Occipital lobe (tissue), 2 donors: ENCODE data around the gene ANKZF1. TPM values are rescaled to one million over a fixed set of nuclear protein-coding genes. Genes with fewer than 3 reads are reported as not detected.
A peak's percentile ranks its signal among the peaks of the same experiment; 100 is the strongest.
"Not testable (repeated sequence)": the region's sequence is repeated elsewhere in the genome, so short reads cannot be mapped to it uniquely, and the experiment has no call there.

ENCODE experiments used
- DNase-seq: peaks from one replicate; lab custom pipeline; 2025; lab: John Stamatoyannopoulos, UW
- total RNA-seq: library from RNA; depleted of rRNA; stranded (reverse); fragments of >200 nt; gene quantifications from one replicate; pipeline ENCODE4 v1.2.3, GENCODE V29; 2014

ANKZF1 gene
- total RNA-seq, 1 donor from 2014 or later = 40.4 TPM

DNA sequence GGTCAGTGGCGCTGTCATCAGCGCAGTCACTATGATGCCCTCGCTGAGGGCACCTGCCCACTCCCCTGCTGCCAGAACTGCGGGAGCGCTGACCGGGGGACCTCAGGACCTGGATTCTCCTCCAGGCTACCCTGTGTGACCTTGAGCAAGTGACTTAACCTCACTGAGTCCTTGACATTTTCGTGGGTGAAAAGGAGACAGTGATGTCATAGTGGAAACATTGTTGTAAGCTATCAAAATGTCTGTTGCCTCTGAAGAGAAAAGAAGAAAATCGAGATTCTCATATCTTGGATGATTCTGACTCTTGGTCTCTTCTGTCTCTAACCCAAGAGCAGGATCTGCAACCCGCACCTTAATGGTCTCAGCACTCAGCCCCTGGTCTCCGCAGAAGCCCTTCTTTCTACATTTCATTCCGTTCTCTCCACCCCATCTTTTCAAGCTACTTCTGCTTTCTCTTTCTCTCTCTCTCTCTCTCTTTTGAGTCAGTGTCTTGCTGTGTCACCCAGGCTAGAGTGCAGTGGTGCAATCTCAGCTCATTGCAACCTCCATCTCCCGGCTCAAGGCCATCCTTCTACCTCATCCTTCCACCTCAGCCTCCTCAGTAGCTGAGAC lies 25.1 kb downstream of the ANKZF1 start:
- DNase-seq = no peak

DNA sequence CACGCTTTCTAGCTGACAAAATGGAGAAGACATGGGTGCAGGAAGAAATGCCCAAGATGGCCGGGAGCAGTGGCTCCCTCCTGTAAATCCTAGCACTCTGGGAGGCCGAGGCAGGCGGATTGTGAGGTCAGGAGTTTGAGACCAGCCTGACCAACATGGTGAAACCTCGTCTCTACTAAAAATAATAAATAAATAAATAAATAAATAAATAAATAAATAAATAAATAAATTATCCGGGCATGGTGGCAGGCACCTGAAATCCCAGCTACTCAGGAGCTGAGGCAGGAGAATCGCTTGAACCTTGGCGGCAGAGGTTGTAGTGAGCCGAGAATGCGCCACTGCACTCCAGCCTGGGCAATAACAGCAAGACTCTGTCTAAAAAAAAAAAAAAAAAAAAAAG lies 29.3 kb downstream of the ANKZF1 start:
- DNase-seq = not testable (repeated sequence)

DNA sequence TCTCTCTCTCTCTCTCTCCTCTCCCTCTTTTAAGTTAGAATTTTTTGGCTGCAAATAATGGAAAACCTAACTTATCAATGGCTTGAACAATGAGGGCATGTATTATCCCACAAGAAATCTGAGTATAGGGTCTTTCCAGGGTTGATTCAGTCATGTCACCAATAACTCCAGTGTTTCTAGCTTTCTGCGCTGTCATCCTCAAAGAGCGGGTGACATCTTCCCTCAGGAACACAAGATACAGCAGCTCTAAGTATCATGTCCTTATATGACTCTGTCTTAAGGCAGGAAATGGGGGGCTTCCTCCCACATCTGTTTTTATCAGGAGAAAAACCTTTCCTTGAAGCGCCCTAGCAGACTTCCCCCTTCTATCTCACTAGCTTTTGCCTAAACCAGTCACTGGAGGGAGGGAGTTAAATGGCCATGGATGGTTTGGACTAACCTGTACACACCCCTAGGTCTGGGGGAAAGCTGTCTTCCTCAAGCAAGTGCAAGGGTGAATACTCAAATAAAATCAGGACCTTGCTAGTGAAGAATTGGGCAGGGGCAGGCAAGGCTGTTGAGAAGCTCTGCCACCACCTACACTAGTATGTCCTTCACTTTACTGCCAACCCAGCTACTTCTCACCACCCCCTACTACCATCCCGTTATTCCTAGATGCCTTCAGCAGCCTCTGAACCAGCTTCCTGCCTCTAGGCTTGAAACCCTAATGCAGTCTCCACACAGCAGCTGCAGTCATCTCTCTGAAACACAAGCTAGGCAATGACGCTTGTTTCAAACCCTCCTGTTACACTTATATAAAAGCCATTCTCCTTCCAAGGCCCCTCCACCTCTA lies 31.6 kb downstream of the ANKZF1 start:
- no peak for DNase-seq

DNA sequence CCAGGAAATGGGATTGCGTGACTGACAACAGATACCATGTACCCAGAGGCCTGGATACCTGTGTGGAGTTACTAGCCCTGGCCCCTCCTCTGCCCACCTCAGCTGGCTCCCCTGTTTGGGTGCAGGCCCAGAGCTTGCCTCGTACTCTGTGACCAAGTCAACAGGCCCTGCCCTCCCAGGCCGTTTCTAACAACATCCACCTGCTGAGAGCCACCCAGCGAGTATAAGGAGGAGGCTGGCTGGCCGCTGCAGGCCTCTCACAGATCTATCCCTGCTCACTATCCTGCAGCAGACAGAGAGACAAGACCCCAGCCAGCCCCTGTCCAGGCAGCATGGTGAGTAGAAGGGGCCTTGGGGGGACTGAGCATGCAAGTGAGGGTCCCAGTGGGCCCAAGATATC lies 36.6 kb downstream of the ANKZF1 start:
- no peak for DNase-seq

DNA sequence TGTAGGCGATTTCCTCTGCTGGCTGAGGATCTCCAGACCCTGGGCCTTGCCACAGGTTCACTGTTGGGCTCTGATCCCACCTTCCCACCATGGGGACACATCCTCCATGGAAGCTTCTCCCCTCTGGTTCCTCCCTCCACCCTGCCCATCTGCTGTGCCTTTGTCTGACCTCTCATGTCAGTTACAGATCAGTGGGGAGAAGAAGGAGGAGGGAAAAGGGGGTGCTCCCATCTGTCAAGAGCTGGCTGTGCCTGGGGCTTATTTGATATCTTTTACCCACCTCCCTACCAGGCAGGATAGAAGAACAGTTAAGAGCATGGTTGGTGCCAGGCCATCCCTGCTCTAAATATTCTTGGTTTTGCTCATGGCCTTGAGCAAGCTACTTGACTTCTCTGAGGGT lies 37.3 kb downstream of the ANKZF1 start:
- no peak for DNase-seq

DNA sequence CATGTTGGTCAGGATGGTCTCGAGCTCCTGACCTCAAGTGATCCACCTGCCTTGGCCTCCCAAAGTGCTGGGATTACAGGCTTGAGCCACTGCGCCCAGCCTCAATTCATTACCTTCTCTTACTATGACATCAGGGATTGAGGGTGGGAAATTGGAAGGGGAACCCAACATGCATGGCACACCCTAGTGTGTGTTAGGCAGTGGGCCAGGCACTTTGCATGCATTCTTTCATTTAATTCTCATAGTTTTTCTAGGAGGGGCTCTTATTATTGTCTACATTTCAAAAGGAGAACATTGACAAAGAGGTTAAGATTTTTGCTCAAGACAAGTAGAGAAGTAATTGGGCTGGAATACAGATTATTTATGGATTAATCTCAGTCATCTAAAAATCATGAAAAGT lies 38.7 kb downstream of the ANKZF1 start:
- DNase-seq = no peak

DNA sequence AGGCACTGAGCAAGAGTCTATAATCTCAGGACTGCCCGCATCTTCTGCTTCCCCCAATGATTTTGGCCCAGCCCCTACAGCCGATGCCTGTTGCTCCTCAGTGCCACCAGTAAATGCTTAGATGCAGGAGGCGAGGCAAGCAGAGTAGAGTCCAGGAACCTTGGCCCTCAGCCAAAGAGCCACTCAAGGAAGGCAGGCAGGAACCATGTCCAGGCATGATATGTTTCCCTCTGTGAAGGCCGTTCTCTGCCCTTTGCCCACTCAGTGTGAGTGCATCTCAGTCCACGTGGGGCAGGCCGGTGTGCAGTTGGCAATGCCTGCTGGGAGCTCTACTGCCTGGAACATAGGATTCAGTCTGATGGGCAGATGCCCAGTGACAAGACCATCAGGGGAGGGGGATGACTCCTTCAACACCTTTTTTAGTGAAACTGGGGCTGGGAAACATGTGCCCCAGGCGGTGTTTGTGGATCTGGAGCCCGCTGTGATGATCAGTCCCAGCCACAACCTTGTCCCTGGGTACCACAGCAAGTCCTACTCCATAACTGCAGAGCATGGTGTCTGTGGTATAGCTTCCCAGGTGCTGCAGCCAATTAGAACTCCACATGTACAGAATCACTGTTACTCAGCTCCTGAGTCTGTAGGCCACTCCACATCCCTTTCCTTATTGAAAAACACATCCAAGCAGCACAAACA lies 39.9 kb downstream of the ANKZF1 start:
- no peak for DNase-seq

DNA sequence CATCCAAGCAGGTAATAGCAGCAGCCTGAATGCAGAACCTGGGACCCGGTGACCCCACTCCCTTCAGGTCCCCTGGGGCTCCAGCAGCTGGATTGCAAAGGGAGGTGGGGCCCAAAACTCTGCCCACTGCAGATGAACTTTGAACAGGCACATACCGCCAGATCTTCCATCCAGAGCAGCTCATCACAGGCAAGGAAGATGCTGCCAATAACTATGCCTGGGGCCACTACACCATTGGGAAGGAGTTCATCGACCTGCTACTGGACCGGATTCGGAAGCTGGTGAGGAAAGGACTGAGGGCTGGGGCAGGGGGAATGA lies 40.4 kb downstream of the ANKZF1 start:
- no peak for DNase-seq

DNA sequence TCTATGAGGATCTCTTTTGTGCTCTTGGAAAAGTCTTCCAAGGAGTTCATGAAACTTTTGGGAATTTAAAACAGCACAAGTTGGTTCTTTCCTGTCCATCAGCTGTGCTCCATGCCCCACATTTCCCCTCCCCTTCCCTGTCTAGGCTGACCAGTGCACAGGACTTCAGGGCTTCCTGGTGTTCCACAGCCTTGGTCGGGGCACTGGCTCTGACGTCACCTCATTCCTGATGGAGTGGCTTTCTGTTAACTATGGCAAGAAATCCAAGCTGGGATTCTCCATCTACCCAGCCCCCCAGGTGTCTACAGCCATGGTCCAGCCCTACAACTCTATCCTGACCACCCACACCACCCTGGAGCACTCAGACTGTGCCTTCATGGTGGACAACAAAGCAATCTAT lies 41.4 kb downstream of the ANKZF1 start:
- DNase-seq = no peak

DNA sequence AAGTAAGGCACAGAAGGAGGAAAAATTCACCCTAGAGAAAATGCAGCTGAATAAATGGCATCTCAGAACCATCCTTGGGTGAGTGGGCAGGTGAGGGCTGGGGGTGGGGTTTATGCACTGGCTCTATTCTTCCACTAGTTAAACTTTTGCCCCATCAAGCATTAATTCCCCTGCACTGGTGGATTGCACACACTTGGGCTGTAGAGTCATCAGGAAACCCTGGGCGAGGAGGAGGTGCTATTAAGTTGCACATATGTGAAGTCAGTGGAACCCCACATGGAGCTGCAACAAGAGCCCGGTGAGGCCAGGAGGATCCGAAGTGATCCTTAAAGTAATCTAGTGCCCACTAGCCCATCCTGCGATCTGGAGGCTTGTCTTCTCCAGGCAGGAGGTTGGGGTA lies 42.8 kb downstream of the ANKZF1 start:
- no peak for DNase-seq

DNA sequence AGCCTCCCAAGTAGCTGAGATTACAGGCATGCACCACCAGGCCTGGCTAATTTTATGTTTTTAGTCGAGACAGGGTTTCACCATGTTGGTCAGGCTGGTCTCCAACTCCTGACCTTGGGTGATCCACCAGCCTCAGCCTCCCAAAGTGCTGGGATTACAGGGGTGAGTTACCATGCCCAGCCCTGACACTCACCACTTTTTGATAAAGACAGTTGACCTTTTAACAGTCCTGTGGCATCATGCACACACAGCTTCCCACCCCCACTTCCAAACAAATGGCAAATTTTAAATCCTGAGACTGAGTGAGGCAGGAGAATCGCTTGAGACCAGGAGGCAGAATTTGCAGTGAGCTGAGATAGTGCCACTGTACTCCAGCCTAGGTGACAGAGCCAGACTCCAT lies 43.4 kb downstream of the ANKZF1 start:
- no peak for DNase-seq

DNA sequence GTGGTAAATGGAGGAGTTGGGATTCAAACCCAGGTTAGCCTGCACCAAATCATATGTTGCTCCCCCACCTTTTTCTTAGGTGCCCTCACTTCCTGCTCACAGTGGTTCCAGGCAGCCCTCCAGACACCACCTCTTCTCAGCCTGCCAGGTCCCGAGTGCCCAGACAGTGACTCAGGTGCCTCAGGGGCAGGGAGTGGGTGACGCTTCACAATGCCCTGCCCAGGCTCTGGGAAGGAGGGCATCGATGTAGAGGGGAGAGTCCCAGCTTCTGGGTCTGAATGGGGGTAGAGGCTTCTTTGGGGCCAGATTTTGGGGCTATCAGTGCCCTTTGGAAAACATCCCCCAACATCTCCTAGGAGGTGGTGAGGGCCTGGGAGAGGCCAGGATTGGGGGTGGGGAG lies 44.3 kb downstream of the ANKZF1 start:
- DNase-seq = no peak

DNA sequence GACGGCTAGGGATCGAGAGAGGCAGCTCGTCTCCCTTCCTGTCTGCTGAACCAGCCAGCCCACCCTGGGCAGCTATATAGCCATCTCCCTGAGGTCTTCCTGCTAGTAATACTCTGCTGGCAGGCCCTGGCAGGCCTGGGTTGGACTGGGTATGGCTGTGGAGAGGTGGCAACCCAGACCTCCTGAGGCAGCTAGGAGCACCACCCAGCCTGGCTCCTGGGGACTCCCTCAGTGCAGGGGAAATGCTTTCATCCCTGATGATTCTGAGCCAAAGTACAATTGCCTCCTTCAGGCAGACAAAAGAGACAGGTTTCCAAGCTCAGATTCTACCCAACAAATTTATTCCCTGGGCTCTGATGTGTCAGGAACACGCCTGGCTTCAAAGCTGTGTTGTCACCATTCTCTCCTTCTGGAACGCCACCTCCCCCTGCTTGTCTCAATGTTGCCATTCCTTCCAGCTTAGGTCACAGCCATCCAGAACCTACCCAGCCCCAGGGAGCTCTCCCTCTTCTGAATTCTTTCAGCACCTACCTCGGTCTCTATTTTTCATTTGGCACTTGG lies 44.8 kb downstream of the ANKZF1 start:
- no peak for DNase-seq

DNA sequence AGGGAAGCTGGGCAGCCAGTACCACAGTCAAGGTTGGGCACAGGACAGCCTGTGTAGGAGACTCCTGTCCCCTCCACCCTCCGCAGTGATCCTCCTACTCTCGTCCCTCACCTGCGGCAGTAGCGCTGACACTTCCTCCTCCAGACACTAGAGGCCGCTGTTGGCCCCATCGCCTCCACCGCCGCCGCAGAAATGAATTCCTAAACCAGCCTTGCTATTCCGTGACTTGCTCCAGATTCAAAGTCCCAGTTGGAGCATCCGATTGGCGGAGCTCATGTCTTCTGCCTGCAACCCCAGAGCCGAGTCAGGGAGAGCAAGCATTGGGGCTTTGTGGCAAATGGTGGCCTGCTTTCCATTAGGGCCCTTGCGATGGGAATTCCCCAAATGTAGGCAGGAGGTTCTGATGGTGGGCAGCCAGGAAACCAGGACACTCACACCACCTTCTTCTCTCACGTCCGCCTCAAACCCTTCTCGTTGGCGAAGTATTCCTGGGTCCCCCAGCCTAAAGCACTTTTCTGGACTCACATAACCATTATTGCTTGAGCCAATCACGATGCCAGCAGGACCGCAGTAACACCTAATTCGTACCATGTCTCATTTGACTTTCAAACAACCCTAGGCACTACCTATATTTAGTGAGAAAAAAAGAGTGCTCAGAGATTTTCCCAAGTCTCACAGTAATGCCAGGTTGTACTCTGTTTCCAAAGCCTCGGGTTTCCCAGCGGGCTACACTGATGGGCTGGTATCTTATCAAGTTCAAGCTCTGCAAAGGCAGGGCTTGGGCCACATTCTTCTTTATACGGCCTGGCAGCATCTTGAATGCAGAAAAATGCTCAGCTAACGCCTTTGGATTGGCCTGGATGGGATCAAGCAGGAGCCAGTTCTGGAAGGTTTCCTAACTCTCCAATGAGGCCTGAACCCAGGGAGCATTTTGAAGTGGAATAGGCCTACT lies 48.4 kb downstream of the ANKZF1 start:
- peak; percentile 83 for DNase-seq

DNA sequence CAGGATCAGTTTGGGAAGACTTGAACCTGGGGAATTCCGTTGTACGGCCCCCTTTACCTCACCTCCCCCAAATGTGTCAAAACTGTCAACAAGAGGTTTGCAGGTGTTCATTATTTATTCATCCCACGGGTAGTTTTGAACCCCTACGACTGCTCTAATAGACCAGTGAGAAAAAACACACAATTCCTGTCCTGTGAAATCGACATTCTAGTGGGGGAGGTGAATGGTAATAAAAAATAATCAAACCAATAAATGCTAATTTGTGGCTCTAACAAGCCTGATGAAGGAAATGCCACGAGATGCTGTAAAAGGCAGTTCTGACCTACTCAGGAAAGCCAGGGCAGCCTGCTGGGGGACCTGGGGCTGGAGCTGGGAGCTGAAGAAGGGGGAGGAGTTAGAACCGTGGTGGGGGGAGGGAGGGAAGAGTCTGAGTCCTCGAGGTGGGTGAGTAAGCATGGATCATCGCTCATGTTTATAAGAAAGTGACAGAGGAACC lies 49.1 kb downstream of the ANKZF1 start:
- no peak for DNase-seq

DNA sequence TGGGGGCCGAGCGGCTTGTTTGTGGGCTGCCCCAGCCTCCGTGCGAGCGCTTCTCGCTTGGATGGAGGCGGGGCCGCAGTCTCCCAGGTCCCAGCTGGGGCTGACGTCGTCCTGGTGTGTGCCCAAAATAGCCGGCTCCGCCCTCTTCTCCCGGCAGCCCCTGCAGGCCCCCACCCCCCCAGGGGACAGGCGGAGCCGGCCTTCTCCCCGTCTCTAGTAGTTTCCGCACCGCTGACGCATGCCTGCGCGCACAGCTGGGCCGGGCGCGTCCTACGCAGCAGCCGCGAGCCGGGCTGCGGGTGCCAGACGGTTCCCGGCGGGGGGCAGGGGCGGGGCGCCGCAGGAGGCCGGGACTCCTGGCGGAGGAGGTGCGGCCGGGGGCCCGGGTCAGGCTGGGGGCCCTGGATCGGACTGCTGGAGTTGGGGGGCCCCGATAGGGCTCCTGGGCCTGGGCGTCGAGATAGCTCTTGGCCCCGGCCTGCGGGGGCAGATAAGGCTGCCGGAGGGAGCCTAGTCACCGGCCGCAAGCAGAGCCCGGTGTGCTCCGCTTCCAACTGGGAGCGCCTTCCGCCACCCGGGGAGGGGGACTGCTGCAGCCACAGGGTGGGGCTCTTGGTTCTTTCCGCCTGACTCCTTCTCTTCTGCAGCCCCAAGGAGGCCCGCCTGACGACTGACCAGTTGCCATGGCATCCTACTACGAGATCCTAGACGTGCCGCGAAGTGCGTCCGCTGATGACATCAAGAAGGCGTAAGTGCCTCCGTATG lies 49.7 kb downstream of the ANKZF1 start, which contains the start of gene DNAJB2:
TSS of gene DNAJB2 (plus strand) at position 216 of the 765 bp plus-strand sequence. CDS start at position 684, 468 bp downstream.
- peak; percentile 99 for DNase-seq

DNA sequence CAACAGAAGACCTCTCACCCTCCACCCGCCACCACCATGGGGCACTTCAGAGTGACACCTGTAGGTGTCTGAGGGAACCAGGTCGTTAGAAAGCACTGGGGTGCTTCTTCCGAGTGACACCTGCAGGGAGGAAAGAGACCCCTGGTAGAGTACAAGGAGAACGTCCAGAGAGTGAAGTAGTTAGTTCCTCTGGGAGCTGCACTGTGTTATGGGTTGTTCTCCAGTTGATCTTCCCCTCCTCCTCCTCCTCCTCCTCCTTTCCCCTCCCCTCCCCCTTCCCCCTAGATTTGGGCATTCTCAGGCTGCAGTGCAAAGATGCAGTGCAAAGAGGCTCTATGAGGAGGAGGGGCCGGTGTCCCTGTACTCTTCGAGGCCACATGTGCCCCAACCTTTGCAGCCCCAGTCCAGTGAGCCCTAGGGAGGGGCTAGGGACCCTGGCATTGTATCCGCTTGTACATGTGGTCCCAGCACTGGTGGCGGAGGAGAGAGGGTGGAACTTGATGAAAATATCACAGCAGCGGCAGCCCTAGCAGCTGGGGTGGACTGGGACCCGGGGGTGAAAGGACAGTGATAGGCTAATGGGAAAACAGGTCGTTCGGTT lies 50.4 kb downstream of the ANKZF1 start:
- DNase-seq = no peak

DNA sequence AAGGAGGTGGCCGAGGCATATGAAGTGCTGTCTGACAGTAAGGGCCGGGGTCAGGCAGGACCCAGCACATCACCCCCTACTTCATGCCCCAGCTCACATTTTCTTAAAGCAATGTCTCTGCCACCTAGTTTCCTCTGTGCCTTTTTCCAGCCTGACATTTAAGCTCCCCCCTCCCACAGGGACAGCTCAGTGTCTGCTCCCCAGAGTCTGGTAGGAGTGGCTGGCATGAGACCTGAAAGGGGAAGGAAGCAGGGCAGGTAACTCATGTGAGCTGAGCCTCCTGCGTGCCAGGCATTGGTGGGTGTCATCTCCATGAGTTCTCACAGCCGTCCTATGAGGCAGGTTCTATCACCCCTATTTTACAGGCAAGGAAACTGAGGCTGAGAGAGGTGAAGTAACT lies 51.0 kb downstream of the ANKZF1 start:
- no peak for DNase-seq

DNA sequence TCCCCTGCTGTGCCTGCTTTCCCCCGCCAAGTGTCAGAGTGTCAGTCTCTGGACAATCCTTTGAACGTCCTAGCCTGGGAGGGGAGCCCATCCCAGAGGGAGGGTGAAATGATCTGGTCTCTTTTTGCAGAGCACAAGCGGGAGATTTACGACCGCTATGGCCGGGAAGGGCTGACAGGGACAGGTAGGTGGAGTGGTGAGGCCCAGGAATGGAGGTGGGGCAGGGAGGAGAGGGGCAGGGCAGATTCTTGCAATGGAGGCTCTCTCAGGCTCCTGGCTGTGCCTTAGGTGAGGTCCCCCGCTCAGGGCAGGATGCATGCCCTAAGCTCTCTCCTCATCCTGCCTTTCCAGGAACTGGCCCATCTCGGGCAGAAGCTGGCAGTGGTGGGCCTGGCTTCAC lies 52.0 kb downstream of the ANKZF1 start:
- DNase-seq = no peak

DNA sequence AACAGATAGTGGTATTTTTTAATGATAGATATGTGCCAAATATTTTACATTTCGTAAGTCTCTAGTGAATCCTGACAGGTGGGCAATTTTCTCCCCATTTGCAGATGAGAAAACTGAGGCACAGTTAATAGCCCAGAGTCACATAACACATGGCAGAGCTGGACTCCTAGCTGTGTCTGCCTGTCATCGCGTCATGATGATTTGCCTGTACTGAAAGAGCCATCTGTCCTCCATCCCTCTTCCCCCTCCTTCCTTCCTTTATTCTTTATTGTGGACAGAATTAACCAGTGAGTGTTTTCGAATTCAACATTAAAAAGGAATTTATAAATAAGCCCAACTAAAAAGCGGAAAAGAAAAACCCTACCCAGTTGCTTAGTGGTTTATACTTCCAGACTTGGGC lies 52.8 kb downstream of the ANKZF1 start:
- no peak for DNase-seq
